Measurements from ENCODE around the gene NLK.

The NLK gene

GRCh38 chr17:28159004-28159403 lies 116.5 kb downstream of the NLK start:
- no peaks in the 10 kb centered on the region for H4K20me1 ChIP-seq (ENCODE audit: low read depth, low read length)

GRCh38 chr17:28159924-28160323 lies 117.4 kb downstream of the NLK start:
- no peaks in the 10 kb centered on the region for H3K9me2 ChIP-seq (replicated peaks; ENCODE audit: insufficient read depth, low read length)
- H3F3A ChIP-seq (ENCODE audit: insufficient read depth): no peaks in the 10 kb centered on the region
- no peaks in the 10 kb centered on the region for H3K36me3 ChIP-seq (ENCODE audit: low read length)
- H3K9me3 ChIP-seq (ENCODE audit: insufficient read depth, low read length): no peaks in the 10 kb centered on the region
- no peak overlapping the region for H3K4me3 ChIP-seq (ENCODE audit: insufficient read depth, low read length, poor library complexity, severe bottlenecking)
- no peaks in the 10 kb centered on the region for H3K79me2 ChIP-seq (ENCODE audit: insufficient read depth, low read length)
- H4K20me1 ChIP-seq (ENCODE audit: low read depth, low read length): no peaks in the 10 kb centered on the region
- no peaks in the 10 kb centered on the region for H3K27me3 ChIP-seq (ENCODE audit: low read length)
- H3K4me2 ChIP-seq (ENCODE audit: low read depth, low read length, poor library complexity, severe bottlenecking): no peak overlapping the region
- TF ChIP-seq EZH2phosphoT487 (conservative IDR thresholded peaks at IDR 0.05; ENCODE audit: low read length) (no peak), CTCF (IDR thresholded peaks at IDR 0.05; ENCODE audit: insufficient read depth, low read length, poor library complexity, severe bottlenecking) (no peak)
- no peak overlapping the region for H3K9ac ChIP-seq (ENCODE audit: low read length)
- no peak overlapping the region for H2AFZ ChIP-seq (ENCODE audit: low read depth, low read length, severe bottlenecking)
- H3K27ac ChIP-seq (ENCODE audit: low read depth, low read length): no peak overlapping the region

More at GRCh38 chr17:28159004-28159403, 116.5 kb downstream of the NLK start:
- Histone ChIP-seq H3K9ac (ENCODE audit: low read length) (no peak overlapping the region), H3K4me3 (ENCODE audit: insufficient read depth, low read length, poor library complexity, severe bottlenecking) (no peak overlapping the region), H3F3A (ENCODE audit: insufficient read depth) (no peaks in the 10 kb centered on the region), H3K36me3 (ENCODE audit: low read length) (no peaks in the 10 kb centered on the region), H2AFZ (ENCODE audit: low read depth, low read length, severe bottlenecking) (no peak overlapping the region), H3K4me2 (ENCODE audit: low read depth, low read length, poor library complexity, severe bottlenecking) (no peak overlapping the region), H3K9me2 (replicated peaks; ENCODE audit: insufficient read depth, low read length) (no peaks in the 10 kb centered on the region), H3K27me3 (ENCODE audit: low read length) (no peaks in the 10 kb centered on the region), H3K79me2 (ENCODE audit: insufficient read depth, low read length) (no peaks in the 10 kb centered on the region), H3K9me3 (ENCODE audit: insufficient read depth, low read length) (no peaks in the 10 kb centered on the region), H3K27ac (ENCODE audit: low read depth, low read length) (no peak overlapping the region)
- TF ChIP-seq EZH2phosphoT487 (conservative IDR thresholded peaks at IDR 0.05; ENCODE audit: low read length): no peak
- no peak for TF ChIP-seq CTCF (IDR thresholded peaks at IDR 0.05; ENCODE audit: insufficient read depth, low read length, poor library complexity, severe bottlenecking)

GRCh38 chr17:28160610-28161009 lies 118.1 kb downstream of the NLK start:
- no peak overlapping the region for H3K27ac ChIP-seq (ENCODE audit: low read depth, low read length)
- H3K4me2 ChIP-seq (ENCODE audit: low read depth, low read length, poor library complexity, severe bottlenecking): no peak overlapping the region

More at GRCh38 chr17:28160610-28161009, 118.1 kb downstream of the NLK start:
- H3K9me3 ChIP-seq (ENCODE audit: insufficient read depth, low read length): no peaks in the 10 kb centered on the region
- no peaks in the 10 kb centered on the region for H3K79me2 ChIP-seq (ENCODE audit: insufficient read depth, low read length)
- H3K27me3 ChIP-seq (ENCODE audit: low read length): no peaks in the 10 kb centered on the region
- no peak overlapping the region for H3K4me3 ChIP-seq (ENCODE audit: insufficient read depth, low read length, poor library complexity, severe bottlenecking)
- H2AFZ ChIP-seq (ENCODE audit: low read depth, low read length, severe bottlenecking): no peak overlapping the region
- H3F3A ChIP-seq (ENCODE audit: insufficient read depth): no peaks in the 10 kb centered on the region
- H3K36me3 ChIP-seq (ENCODE audit: low read length): no peaks in the 10 kb centered on the region
- no peaks in the 10 kb centered on the region for H4K20me1 ChIP-seq (ENCODE audit: low read depth, low read length)
- H3K9me2 ChIP-seq (replicated peaks; ENCODE audit: insufficient read depth, low read length): no peaks in the 10 kb centered on the region
- TF ChIP-seq EZH2phosphoT487 (conservative IDR thresholded peaks at IDR 0.05; ENCODE audit: low read length): no peak
- TF ChIP-seq CTCF (IDR thresholded peaks at IDR 0.05; ENCODE audit: insufficient read depth, low read length, poor library complexity, severe bottlenecking): no peak
- H3K9ac ChIP-seq (ENCODE audit: low read length): no peak overlapping the region

Data from SU-DHL-6 (cell line).